ENCODE data around the gene BCL2L12.
"Not testable (repeated sequence)": the region's sequence is repeated elsewhere in the genome, so short reads cannot be mapped to it uniquely, and the experiment has no call there.

BCL2L12 gene, protein sequence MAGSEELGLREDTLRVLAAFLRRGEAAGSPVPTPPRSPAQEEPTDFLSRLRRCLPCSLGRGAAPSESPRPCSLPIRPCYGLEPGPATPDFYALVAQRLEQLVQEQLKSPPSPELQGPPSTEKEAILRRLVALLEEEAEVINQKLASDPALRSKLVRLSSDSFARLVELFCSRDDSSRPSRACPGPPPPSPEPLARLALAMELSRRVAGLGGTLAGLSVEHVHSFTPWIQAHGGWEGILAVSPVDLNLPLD

GRCh38 chr19:49665351-49666119 lies at the start of gene BCL2L12, which contains the start of gene IRF3:
BCL2L12 (plus strand) TSS chr19:49665933; CDS start chr19:49666693, 760 bp downstream.
IRF3 (minus strand) TSS chr19:49665857; CDS start chr19:49664838, 1,019 bp downstream.
- DNase-seq, result peak; percentile 94

- DNase-seq, result no peak
Observed at GRCh38 chr19:49616532-49616931, 49.2 kb upstream of the BCL2L12 start.

GRCh38 chr19:49616945-49617344 lies 48.8 kb upstream of the BCL2L12 start:
- no peak for DNase-seq

DNA sequence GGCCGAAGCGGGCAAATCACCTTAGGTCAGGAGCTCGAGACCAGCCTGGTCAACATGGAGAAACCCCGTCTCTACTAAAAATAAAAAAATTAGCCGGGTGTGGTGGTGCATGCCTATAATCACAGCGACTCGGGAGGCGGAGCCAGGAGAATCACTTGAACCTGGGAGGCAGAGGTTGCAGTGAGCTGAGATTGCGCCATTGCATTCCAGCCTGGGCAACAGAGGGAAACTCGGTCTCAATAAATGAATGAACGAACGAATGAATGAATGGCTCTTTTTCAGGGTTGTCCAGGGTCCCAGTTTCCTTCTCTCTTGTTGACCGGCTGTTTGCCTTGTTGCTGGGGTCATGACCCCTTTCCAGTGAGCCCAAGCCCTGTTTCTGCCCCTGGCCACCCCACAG lies 47.9 kb upstream of the BCL2L12 start:
- DNase-seq, result not testable (repeated sequence)

DNA sequence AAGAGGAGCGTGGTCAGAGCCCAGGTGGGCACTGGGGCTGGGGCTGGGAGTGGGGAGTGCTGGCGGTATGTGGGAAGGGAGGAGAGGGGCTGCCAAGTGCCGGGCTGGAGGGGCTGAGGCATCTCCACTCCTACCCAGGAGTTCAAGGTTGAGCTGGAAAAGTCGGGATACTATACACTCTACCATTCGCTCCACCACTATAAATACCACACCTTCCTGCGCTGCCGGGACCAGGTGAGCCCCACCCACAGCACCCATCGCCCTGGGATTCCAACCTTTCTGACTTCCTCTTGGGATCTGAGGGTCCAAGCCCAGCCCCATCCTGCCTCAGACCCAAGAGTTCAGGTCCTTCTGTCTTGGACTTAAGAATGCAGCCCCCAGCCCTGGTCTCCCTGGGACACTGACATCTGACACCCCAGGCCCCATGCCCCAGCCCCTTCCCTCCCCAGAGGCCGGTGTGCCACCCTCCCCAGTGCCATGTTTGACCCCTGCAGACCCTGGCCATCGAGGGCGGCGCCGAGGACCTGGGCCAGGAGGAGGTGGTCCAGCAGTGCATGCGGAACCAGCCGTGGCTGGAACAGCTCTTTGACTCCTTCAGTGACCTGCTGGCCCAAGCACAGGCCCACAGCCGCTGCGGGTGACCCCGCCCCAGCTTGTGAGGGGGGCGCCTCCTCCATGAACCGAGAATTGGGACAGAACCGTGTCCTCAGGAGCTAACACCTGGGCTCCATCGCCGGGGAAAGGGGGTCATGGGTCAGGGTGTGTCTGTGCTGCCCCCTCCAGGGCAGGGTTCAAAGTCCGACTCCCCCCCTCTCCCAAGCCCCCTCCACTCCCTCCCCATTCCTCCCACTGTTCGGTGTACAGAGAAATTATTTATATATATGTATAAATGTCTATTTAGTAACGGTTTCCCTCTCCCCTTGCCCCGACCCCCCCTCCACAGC lies 40.5 kb upstream of the BCL2L12 start:
- no peak for DNase-seq

DNA sequence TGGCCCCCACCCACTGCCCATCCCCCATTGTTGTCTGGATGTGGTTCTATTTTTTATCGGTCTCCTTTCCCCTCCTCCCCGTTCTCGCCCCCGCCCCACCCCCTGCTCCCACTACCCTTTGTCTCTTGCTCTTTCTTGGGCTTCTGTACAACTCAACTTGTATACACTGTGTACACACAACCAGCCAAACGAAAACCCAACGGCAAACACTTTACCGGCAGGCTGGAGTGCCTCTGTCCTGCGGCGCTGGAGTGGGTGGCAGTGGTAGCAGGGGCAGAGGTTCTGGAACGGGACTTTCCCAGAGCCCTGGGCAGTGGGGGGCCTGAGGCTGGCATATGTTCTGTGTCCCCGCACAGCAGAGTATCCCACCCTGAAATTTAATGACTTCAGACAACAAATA lies 39.5 kb upstream of the BCL2L12 start:
- DNase-seq, result no peak

DNA sequence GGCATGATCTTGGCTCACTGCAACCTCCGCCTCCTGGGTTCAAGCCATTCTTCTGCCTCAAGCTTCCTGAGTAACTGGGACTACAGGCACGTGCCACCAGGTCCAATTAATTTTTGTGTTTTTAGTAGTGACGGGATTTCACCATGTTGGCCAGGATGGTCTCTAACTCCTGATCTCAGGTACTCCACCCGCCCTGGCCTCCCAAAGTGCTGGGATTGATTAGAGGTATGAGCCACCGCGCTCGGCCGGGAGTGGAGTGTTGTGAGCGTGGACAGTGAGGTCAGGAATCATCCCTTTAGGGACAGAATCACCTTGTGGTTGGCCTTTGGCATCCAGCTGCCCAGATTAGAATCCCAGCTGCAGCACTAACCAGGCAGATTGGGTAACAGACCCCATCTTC lies 36.1 kb upstream of the BCL2L12 start:
- DNase-seq, result no peak

DNA sequence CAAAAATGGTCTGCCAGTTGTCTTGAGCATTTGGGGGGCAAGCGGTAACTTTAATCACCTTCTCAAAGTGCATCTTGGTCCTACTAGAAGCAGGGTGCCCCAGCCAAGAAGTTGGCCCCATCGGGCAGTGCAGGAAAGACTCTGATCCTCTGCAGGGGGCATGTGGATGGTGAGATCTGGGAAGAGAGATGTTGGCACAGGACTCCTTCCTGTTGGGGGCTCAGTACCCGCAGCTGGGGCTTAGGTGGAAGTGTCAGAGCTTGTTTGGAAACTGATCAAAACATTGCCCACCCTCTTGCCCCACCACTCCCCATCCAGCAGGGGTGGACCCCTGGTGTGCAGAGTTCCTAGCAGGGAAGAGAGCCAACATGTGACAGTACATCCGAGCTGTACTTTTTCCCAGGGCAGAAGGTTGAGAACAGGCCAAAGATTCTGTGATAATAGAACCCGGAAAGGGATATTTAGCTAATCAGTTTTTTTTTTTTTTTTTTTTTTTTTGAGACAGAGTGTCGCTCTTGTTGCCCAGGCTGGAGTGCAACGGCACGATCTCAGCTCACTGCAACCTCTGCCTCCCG lies 34.6 kb upstream of the BCL2L12 start:
- DNase-seq, result no peak

GRCh38 chr19:49631610-49632192 lies 34.0 kb upstream of the BCL2L12 start:
- DNase-seq, result no peak

GRCh38 chr19:49632576-49632975 lies 33.2 kb upstream of the BCL2L12 start:
- DNase-seq, result no peak

DNA sequence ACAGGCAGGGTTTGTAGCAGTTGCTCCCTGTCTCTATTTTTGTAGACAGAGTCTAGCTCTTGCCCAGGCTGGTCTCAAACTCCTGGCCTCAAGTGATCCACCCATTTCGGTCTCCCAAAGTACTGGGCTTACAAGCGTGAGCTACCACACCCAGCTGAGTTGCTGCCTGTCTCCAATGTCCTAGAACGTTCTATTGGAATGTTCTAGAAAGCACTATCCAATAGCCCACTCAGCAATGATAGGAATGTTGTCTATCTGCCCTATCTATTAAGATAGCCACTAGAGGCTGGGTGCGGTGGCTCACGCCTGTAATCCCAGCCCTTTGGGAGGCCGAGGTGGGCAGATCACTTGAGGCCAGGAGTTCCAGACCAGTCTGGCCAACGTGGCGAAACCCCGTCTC lies 32.5 kb upstream of the BCL2L12 start:
- not testable (repeated sequence) for DNase-seq

- peak; percentile 10 for DNase-seq
Observed at GRCh38 chr19:49635530-49636232, 30.1 kb upstream of the BCL2L12 start.

- DNase-seq, result no peak
Observed at GRCh38 chr19:49636233-49636932, 29.4 kb upstream of the BCL2L12 start.

DNA sequence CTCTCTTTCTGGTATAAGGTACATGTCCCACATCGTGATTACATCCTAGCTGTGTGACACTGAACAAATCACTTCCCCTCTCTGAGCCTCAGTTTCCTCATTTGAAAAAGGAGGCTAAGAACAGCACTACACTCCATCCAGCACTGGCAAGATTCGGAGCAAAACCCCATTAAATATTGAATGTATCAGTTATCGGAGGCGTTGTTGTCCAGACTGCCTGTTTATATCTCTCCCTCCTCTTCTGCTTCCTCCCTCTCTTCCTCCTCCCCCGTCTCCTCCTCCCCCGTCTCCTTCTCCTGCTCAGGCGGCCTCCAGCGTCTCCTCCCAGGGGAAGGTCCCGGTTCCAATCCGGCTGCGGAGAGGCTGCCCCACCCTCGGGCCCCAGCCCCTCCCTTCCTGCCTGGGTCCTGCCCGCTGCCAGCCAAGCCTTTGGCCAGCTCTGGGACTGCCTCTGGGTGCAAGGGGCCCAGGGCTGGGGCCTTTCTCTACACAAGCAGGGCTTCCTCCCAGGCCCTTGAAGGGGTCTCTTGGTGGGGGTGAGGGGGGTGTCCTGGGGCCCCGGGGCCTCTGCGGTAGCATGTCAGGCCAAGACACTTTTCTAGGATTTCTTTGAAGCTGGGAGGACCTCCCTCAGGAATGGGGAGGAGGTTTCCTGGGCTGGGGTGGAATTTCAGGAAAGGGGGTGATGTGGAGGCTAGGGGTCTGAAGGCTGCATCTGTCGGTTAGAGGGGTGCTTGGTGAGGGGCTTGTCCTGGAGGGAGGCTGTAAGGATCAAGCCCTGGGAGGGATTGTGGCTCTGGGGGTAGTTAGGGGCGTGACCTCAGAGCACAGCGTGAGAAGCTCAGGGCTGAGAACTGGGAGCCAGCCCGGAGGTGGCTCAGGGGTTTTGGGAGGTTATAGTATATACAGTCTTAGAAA lies 27.7 kb upstream of the BCL2L12 start:
- peak; percentile 78 for DNase-seq

GRCh38 chr19:49639401-49640112 lies 26.2 kb upstream of the BCL2L12 start:
- DNase-seq, result no peak

DNA sequence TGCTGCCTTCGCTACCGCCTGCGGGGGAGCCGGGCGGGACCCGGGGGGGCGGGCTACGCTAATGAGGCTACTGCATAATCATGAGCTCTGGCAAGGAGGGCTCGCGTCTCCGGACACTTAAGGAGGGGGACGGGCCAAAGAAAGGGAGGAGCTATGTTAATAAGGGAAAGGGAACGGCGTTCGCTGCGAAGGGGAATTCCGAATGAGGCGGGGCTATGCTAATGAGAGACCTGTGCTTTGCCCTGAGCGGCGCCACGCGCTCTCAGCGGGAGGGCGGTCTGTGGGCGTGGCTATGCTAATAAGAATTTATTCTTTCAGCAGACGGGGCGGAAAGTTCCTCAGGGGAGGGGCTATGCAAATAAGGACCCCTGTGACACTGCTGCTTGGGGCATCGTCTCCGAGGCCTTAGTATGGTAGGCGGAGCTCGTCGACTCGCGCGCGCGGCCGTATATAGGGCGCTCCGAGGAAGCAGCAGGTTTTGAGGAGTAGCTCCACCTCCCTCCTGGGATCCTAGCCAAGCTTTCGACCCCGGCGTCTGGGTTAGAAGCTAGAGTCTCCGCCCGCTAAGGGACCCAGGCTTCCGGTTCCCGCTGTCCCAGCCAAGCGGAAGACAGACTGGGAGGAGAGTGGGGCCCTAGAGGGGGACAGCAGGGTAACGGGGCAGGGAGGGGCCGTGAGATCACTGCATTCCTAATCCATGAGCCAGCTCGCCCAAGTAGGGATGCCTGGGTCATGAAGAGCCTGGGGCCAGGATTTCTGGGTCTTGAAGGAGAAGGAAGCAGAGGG lies 25.4 kb upstream of the BCL2L12 start, which contains the start of gene RRAS:
Gene RRAS (minus strand): TSS at position 31 of the 786 bp plus-strand sequence. CDS start 45 bp downstream, outside the sequence.
- peak; percentile 100 for DNase-seq

DNA sequence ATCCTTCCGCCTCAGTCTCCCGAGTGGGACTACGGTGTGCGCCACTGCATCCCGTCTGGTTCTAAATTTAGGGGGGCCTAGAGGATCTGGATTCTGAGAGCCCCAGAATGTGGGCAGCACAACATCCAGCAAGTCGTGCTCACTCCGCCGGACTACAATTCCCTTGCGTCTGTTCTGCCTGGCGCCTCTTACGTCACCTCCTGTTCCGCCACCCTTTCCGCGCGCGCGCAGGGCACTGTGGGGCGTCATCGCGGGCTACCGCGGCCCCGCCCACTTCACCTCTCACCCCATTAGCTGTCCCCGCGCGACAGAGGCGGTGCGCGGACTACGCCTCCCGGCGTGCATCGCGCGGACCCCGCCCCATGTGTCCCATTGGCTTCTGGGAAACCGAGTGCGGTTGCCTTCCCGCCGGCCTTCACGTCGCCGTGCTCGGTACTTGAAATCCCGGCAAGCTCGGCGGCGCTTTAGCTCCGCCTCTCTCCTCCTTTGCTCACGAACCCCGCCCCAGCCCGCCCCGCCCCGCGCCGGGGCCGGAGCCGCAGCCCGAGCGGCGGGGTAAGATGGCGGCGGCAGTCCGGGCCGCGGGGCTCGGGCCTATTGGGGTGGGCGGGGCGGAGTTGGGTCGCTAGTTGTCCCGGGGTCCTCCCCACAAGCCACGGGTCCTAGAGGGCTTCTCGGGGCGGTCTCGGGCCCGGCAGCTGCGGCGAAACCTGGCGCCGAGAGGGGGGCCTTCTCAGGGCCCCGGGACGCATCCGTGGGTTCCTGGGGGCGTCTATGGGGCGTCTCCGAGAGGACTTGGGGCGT lies 23.8 kb upstream of the BCL2L12 start, which contains the start of gene SCAF1:
Gene SCAF1 (plus strand): TSS at position 522 of the 804 bp plus-strand sequence. CDS start 2,818 bp downstream, outside the sequence.
- DNase-seq, result peak; percentile 98

Measured in HCEC 1CT (cell line).